ENCODE measurements around the gene AQP6.
"Not testable (repeated sequence)": the region's sequence is repeated elsewhere in the genome, so short reads cannot be mapped to it uniquely, and the experiment has no call there.

The AQP6 gene

DNA sequence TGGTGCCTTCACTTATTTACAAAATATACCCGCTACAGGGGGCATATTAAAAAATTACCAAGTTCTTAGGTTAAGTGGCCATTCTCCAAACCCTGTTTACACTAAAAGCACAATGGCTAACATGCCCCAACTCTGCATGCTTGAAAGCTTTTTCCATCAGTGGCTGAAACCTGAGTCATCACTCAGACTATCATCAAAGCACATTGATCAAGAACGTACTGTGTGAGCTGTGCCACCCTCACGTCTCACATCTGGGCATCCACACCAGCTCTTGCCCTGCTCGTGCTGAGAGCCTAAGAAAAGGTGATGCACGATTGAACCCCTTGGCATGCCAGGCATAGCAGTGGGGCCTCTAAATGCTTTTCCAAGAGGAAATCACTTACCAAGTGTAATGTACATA is 13.2 kb downstream of the AQP6 start:
- TF ChIP-seq, protein P1, sequence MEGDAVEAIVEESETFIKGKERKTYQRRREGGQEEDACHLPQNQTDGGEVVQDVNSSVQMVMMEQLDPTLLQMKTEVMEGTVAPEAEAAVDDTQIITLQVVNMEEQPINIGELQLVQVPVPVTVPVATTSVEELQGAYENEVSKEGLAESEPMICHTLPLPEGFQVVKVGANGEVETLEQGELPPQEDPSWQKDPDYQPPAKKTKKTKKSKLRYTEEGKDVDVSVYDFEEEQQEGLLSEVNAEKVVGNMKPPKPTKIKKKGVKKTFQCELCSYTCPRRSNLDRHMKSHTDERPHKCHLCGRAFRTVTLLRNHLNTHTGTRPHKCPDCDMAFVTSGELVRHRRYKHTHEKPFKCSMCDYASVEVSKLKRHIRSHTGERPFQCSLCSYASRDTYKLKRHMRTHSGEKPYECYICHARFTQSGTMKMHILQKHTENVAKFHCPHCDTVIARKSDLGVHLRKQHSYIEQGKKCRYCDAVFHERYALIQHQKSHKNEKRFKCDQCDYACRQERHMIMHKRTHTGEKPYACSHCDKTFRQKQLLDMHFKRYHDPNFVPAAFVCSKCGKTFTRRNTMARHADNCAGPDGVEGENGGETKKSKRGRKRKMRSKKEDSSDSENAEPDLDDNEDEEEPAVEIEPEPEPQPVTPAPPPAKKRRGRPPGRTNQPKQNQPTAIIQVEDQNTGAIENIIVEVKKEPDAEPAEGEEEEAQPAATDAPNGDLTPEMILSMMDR (conservative IDR thresholded peaks at IDR 0.05; ENCODE audit: low read depth, low read length): no peak
- Histone ChIP-seq H3K9ac (no peak overlapping the region), H3K27me3 (ENCODE audit: insufficient read depth, low read depth) (no peaks in the 10 kb centered on the region), H2AFZ (ENCODE audit: low read depth) (no peak overlapping the region), H3K36me3 (ENCODE audit: insufficient read depth) (peaks cover 3% of the 10 kb centered on the region; the same call in 1 of the 2 replicates), H3K27ac (no peak overlapping the region), H3K4me3 (IDR thresholded peaks at IDR 0.05; ENCODE audit: insufficient read depth, low read depth, low read length) (no peak overlapping the region), H3K4me2 (no peak overlapping the region), H3K4me1 (ENCODE audit: low read depth, poor library complexity, severe bottlenecking) (no peaks in the 10 kb centered on the region), H4K20me1 (ENCODE audit: insufficient read depth) (no peaks in the 10 kb centered on the region), H3K79me2 (ENCODE audit: insufficient read depth, low read depth) (no peaks in the 10 kb centered on the region)

DNA sequence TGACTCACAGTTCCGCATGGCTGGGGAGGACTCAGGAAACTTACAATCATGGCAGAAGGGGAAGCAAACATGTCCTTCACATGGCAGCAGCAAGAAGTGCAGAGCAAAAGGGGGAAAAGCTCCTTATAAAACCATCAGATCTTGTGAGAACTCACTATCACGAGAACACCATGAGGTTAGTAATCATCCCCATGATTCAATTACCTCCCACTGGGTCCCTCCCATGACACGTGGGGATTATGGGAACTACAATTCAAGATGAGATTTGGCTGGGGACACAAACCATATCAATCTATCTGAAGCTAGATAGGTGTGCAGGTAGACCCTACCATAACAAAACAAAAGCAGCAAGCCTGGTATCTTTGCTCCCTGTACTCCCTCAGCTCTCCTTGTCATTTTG is 13.7 kb downstream of the AQP6 start:
- H2AFZ ChIP-seq (ENCODE audit: low read depth); H3K36me3 ChIP-seq (ENCODE audit: insufficient read depth); H3K4me2 ChIP-seq; H4K20me1 ChIP-seq (ENCODE audit: insufficient read depth); H3K27ac ChIP-seq; H3K4me1 ChIP-seq (ENCODE audit: low read depth, poor library complexity, severe bottlenecking); H3K79me2 ChIP-seq (ENCODE audit: insufficient read depth, low read depth); H3K27me3 ChIP-seq (ENCODE audit: insufficient read depth, low read depth); H3K9ac ChIP-seq; H3K4me3 ChIP-seq (IDR thresholded peaks at IDR 0.05; ENCODE audit: insufficient read depth, low read depth, low read length): not testable (repeated sequence)

DNA sequence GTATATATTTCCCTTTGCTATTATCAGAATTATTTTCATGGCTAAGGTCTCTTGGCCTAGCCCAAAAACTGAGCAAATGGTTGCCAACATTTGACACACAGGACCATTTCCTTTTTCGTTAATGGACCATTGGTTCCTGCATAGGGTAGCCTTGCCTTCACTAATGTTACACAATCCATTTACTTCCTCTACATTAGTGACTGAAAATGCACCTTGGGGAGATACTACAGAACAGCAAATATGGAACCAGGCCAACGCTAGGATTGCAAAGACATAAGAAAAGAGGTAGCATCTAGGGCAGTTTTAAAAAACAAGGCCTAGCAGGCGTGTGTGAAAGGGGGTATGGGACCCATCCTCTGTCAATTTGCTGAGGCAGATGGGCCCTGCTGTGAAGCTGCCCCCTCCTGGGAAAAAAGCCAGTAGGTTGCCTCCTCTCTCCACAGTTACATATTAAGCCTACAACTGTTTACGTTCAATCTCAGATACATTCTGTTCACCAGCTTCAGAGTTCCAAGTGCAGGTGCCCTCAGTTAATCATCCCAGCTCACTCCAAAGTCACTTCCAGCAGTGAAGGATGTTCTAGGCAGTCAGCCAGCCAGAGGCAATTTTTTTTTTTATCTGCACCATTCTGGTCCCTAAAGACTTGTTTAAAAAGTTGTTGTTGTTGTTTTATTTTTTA is 15.0 kb downstream of the AQP6 start:
- H4K20me1 ChIP-seq (ENCODE audit: insufficient read depth): no peaks in the 10 kb centered on the region
- H3K79me2 ChIP-seq (ENCODE audit: insufficient read depth, low read depth): no peaks in the 10 kb centered on the region
- H3K36me3 ChIP-seq (ENCODE audit: insufficient read depth): peaks cover 3% of the 10 kb centered on the region; the same call in 1 of the 2 replicates
- TF ChIP-seq, protein P1 (conservative IDR thresholded peaks at IDR 0.05; ENCODE audit: low read depth, low read length): no peak
- no peak overlapping the region for H2AFZ ChIP-seq (ENCODE audit: low read depth)
- no peak overlapping the region for H3K4me3 ChIP-seq (IDR thresholded peaks at IDR 0.05; ENCODE audit: insufficient read depth, low read depth, low read length)
- no peak overlapping the region for H3K27ac ChIP-seq
- H3K4me1 ChIP-seq (ENCODE audit: low read depth, poor library complexity, severe bottlenecking): peaks cover 5% of the 10 kb centered on the region
- H3K9ac ChIP-seq: no peak overlapping the region
- no peaks in the 10 kb centered on the region for H3K27me3 ChIP-seq (ENCODE audit: insufficient read depth, low read depth)
- no peak overlapping the region for H3K4me2 ChIP-seq

DNA sequence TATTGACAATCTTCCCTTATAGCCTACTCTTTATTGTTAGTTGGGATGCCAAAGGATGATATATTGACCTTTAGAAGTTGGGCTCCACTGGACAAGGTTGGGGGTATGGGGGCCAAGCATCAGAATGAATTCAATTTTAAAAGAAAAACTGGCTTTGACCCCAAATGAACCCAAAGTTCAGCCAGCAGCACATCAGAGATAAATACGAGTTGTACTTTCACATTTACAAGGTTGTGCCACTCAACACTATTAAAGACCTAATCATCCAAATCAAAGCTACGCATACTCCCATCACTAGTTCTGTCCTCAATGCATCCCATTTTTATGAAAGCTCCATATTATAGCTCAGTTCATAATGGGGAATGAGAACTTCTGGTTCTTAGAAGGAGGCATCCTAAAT is 16.7 kb downstream of the AQP6 start:
- H3K36me3 ChIP-seq (ENCODE audit: insufficient read depth); H3K9ac ChIP-seq: not testable (repeated sequence)
- H3K4me1 ChIP-seq (ENCODE audit: low read depth, poor library complexity, severe bottlenecking): peaks cover 11% of the 10 kb centered on the region

DNA sequence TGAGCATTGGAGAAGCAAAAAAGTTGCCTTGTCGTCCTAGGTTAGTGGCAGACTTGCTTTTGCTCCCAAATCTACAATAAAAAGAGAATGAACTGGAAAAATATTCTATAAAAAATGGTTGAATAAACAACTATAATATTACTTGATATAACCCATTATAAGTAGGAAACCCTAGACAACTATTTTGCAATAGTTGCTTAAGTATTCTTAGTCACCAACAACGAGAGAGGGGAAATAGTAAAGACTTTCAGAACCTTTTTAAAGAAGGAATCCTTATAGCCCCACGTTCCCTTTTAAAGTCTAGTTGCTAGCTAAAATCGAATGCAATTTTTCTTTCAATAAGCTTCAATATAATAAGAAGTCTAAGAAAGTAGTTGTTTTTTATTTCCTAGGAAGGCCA is 17.5 kb downstream of the AQP6 start:
- TF ChIP-seq, protein P1 (conservative IDR thresholded peaks at IDR 0.05; ENCODE audit: low read depth, low read length): no peak
- Histone ChIP-seq H3K9ac (no peak overlapping the region), H3K4me1 (ENCODE audit: low read depth, poor library complexity, severe bottlenecking) (peaks cover 11% of the 10 kb centered on the region), H3K79me2 (ENCODE audit: insufficient read depth, low read depth) (no peaks in the 10 kb centered on the region), H3K4me3 (IDR thresholded peaks at IDR 0.05; ENCODE audit: insufficient read depth, low read depth, low read length) (no peak overlapping the region), H4K20me1 (ENCODE audit: insufficient read depth) (no peaks in the 10 kb centered on the region), H2AFZ (ENCODE audit: low read depth) (no peak overlapping the region), H3K4me2 (no peak overlapping the region), H3K36me3 (ENCODE audit: insufficient read depth) (peaks cover 11% of the 10 kb centered on the region; the same call in 1 of the 2 replicates), H3K27me3 (ENCODE audit: insufficient read depth, low read depth) (no peaks in the 10 kb centered on the region), H3K27ac (no peak overlapping the region)

More for the DNA sequence above, 16.7 kb downstream of the AQP6 start:
- not testable (repeated sequence) for H4K20me1 ChIP-seq (ENCODE audit: insufficient read depth); H3K4me3 ChIP-seq (IDR thresholded peaks at IDR 0.05; ENCODE audit: insufficient read depth, low read depth, low read length); H3K27me3 ChIP-seq (ENCODE audit: insufficient read depth, low read depth); H3K27ac ChIP-seq; H2AFZ ChIP-seq (ENCODE audit: low read depth); H3K79me2 ChIP-seq (ENCODE audit: insufficient read depth, low read depth); H3K4me2 ChIP-seq
